ENCODE results near the gene SYTL1. TPM values are rescaled to one million over a fixed set of nuclear protein-coding genes. Genes with fewer than 3 reads are reported as not detected.
"Not testable (repeated sequence)": the region's sequence is repeated elsewhere in the genome, so short reads cannot be mapped to it uniquely, and the experiment has no call there.

SYTL1 gene
- total RNA-seq, 3 donors from 2014 or later (not counting 1 experiment from before 2014, with no cell fraction given): 244 to 312 (median 273) TPM

DNA sequence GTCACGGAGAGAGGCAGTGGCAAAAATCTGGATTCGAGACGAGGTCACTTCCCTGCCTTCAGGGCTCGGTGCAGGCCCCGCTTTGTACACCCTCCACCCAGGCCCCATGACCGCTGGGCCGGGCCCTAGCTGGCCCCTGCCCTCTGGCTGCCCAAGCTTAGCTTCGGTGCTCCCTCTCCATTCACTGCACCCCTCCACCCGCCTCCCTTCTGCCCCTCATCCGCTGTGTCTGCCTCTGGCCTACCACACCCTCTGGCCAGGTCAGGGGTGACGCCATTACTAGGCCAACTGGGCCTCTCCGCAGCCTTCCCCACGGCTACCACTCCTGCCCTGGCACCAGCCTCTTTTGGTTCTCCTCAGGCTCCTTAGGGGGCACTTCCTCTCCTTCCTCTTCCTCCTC lies 41.8 kb downstream of the SYTL1 start:
- Mint-ChIP-seq H3K4me3 (no peak overlapping the region), H3K27ac (no peak overlapping the region), H3K36me3 (no peaks in the 10 kb centered on the region), H3K27me3 (ENCODE audit: low read depth in 2 of 2) (peaks cover 0 to 14% of the 10 kb centered on the region in 2 donors), H3K9me3 (no peaks in the 10 kb centered on the region), H3K4me1 (no peaks in the 10 kb centered on the region)
- H3K27me3 ChIP-seq (ENCODE audit: control insufficient read depth, insufficient read depth, low read length): no peaks in the 10 kb centered on the region
- DNase-seq (no peak), ATAC-seq (no peak)
- no peaks in the 10 kb centered on the region for H3K4me1 ChIP-seq (ENCODE audit: control insufficient read depth, insufficient read depth, low read length)
- no peaks in the 10 kb centered on the region for H3K9me3 ChIP-seq (ENCODE audit: control insufficient read depth, insufficient read depth, low read length)
- no peaks in the 10 kb centered on the region for H3K36me3 ChIP-seq (ENCODE audit: control insufficient read depth, insufficient read depth, low read length)
- intact Hi-C loops (cut with micrococcal nuclease): no loop called here
- TF ChIP-seq, protein P1, sequence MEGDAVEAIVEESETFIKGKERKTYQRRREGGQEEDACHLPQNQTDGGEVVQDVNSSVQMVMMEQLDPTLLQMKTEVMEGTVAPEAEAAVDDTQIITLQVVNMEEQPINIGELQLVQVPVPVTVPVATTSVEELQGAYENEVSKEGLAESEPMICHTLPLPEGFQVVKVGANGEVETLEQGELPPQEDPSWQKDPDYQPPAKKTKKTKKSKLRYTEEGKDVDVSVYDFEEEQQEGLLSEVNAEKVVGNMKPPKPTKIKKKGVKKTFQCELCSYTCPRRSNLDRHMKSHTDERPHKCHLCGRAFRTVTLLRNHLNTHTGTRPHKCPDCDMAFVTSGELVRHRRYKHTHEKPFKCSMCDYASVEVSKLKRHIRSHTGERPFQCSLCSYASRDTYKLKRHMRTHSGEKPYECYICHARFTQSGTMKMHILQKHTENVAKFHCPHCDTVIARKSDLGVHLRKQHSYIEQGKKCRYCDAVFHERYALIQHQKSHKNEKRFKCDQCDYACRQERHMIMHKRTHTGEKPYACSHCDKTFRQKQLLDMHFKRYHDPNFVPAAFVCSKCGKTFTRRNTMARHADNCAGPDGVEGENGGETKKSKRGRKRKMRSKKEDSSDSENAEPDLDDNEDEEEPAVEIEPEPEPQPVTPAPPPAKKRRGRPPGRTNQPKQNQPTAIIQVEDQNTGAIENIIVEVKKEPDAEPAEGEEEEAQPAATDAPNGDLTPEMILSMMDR (IDR thresholded peaks at IDR 0.05): no peak
- 91% methylated on average over 13 of the region's 13 CpGs for WGBS (ENCODE audit: insufficient coverage)
- H3K27ac ChIP-seq (ENCODE audit: low read length): no peak overlapping the region
- no peak overlapping the region for H3K4me3 ChIP-seq (ENCODE audit: low read length)

DNA sequence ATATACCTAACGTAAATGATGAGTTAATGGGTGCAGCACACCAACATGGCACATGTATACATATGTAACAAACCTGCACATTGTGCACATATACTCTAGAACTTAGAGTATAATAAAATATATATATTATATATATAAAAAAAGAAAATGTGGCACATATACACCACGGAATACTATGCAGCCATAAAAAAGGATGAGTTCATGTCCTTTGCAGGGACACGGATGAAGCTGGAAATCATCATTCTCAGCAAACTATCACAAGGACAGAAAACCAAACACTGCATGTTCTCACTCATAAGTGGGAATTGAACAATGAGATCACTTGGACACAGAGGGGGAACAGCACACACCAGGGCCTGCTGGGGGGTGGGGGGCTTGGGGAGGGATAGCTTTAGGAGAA lies 43.0 kb downstream of the SYTL1 start:
- H3K9me3 Mint-ChIP-seq; H3K9me3 ChIP-seq (ENCODE audit: control insufficient read depth, insufficient read depth, low read length); DNase-seq; H3K4me1 Mint-ChIP-seq; H3K4me1 ChIP-seq (ENCODE audit: control insufficient read depth, insufficient read depth, low read length); ATAC-seq; H3K27ac Mint-ChIP-seq; intact Hi-C loops (cut with micrococcal nuclease); H3K27me3 ChIP-seq (ENCODE audit: control insufficient read depth, insufficient read depth, low read length); H3K36me3 ChIP-seq (ENCODE audit: control insufficient read depth, insufficient read depth, low read length); H3K36me3 Mint-ChIP-seq; H3K4me3 Mint-ChIP-seq; H3K27ac ChIP-seq (ENCODE audit: low read length); H3K4me3 ChIP-seq (ENCODE audit: low read length): not testable (repeated sequence)
- peaks cover 0 to 16% of the 10 kb centered on the region in 2 donors for H3K27me3 Mint-ChIP-seq (ENCODE audit: low read depth in 2 of 2)
- 100% methylated on average over 1 of the region's 3 CpGs for WGBS (ENCODE audit: insufficient coverage)

DNA sequence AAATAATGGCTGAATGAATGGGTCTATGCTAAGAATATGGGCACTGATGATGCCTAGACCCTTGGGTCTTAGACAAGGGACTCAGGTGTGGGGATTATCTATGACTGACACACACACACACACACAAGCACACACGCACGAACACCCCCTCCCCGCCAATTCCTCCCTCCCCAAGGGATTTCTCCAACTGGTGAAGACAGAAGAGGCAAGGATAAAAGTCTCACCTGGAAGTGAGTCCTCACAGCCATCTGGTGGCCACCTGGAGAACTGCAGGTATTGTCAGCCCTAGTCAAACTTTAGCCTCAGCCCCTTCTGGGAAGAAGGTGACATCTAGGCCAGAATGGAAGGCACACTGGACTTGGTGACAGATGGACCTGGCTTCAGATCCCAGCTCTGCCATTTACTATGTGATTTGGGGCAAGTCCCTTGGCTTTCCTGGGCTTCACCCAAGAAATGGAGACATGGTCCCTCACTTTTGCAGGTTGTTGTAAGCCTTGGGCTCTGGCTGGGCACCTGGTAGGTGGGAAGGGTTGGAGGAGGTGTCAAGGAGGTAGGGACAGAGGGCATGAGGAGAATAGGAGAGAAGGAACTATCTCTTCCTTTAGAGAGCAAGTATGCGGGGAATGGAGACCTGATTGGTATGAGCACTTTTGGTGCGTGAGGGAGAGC lies 46.6 kb downstream of the SYTL1 start:
- Histone ChIP-seq H3K27ac (ENCODE audit: low read length) (no peak overlapping the region), H3K4me3 (ENCODE audit: low read length) (no peak overlapping the region), H3K4me1 (ENCODE audit: control insufficient read depth, insufficient read depth, low read length) (peaks cover 16% of the 10 kb centered on the region), H3K27me3 (ENCODE audit: control insufficient read depth, insufficient read depth, low read length) (no peaks in the 10 kb centered on the region), H3K36me3 (ENCODE audit: control insufficient read depth, insufficient read depth, low read length) (no peaks in the 10 kb centered on the region), H3K9me3 (ENCODE audit: control insufficient read depth, insufficient read depth, low read length) (no peaks in the 10 kb centered on the region)
- WGBS (ENCODE audit: insufficient coverage): 38% methylated on average over 5 of the region's 5 CpGs
- H3K4me1 Mint-ChIP-seq: peaks cover 9 to 15% of the 10 kb centered on the region in 2 donors
- no peaks in the 10 kb centered on the region for H3K9me3 Mint-ChIP-seq
- peak; percentile 64 to 87 for DNase-seq
- H3K27me3 Mint-ChIP-seq (ENCODE audit: low read depth in 2 of 2): peaks cover 7 to 21% of the 10 kb centered on the region in 2 donors
- H3K4me3 Mint-ChIP-seq: no peak overlapping the region
- H3K27ac Mint-ChIP-seq: peak overlapping the region in 1 of 2 donors; percentile 61
- no peaks in the 10 kb centered on the region for H3K36me3 Mint-ChIP-seq
- TF ChIP-seq, protein P1 (IDR thresholded peaks at IDR 0.05): peak; percentile 76
- ATAC-seq: peak in 1 of 3 donors; percentile 17
- intact Hi-C loops (cut with micrococcal nuclease): loop anchor here (2.0 kb wide), 1 partner anchor 32 kb away; no protein-coding TSS in a partner anchor

DNA sequence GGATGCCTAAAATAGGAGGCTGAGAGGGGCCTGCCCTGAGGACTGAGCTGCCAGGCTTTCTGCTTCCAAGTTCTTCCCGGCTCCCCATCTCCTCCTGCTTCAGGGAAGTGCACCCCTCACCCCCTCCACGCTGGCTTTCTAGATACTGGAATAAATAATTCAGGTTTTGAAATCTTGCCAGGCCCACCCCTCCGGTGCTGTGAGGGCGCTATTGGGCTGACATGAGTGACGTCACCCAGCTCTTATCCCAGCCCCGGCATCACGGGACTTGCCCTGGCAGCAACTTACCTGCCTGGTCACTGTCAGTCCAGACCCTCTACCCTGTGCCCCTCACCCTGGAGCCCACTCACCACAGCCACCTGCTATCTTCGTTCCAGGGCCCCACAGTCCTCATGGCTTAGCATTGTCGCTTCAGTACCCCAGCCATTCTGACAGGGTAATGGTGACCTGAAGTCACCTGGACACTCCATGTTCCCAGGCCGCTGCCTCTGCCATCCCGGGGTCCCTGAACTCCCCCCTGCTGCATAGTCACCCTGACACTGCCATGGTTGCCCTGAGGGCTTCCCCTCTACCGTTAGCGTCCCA lies 49.8 kb downstream of the SYTL1 start:
- no peak overlapping the region for H3K27ac ChIP-seq (ENCODE audit: low read length)
- Mint-ChIP-seq H3K4me3 (peak overlapping the region; percentile 87), H3K4me1 (peaks cover 9 to 19% of the 10 kb centered on the region in 2 donors), H3K27me3 (ENCODE audit: low read depth in 2 of 2) (peaks cover 7 to 17% of the 10 kb centered on the region in 2 donors), H3K36me3 (no peaks in the 10 kb centered on the region), H3K9me3 (no peaks in the 10 kb centered on the region), H3K27ac (peak overlapping the region; percentile 84 to 98)
- TF ChIP-seq, protein P1 (IDR thresholded peaks at IDR 0.05): no peak
- peaks cover 23% of the 10 kb centered on the region for H3K4me1 ChIP-seq (ENCODE audit: control insufficient read depth, insufficient read depth, low read length)
- H3K27me3 ChIP-seq (ENCODE audit: control insufficient read depth, insufficient read depth, low read length): no peaks in the 10 kb centered on the region
- ATAC-seq (no peak), DNase-seq (peak in 1 of 2 donors; percentile 64)
- 18% methylated on average over 13 of the region's 13 CpGs for WGBS (ENCODE audit: insufficient coverage)
- H3K4me3 ChIP-seq (ENCODE audit: low read length): no peak overlapping the region
- H3K36me3 ChIP-seq (ENCODE audit: control insufficient read depth, insufficient read depth, low read length): no peaks in the 10 kb centered on the region
- intact Hi-C loops (cut with micrococcal nuclease): no loop called here
- no peaks in the 10 kb centered on the region for H3K9me3 ChIP-seq (ENCODE audit: control insufficient read depth, insufficient read depth, low read length)
